HG02798 (cell line): ENCODE results near the gene CYP4F22.
"Not testable (repeated sequence)": the region's sequence is repeated elsewhere in the genome, so short reads cannot be mapped to it uniquely, and the experiment has no call there.

ENCODE experiments used
- ATAC-seq: cut with Tn5 transposase; IDR thresholded peaks from one replicate; pipeline ENCODE4 v1.9.1; 2021; ENCODE audit warnings: mild to moderate bottlenecking; ENCODE audit not compliant: unreplicated experiment, poor library complexity

Gene CYP4F22

DNA sequence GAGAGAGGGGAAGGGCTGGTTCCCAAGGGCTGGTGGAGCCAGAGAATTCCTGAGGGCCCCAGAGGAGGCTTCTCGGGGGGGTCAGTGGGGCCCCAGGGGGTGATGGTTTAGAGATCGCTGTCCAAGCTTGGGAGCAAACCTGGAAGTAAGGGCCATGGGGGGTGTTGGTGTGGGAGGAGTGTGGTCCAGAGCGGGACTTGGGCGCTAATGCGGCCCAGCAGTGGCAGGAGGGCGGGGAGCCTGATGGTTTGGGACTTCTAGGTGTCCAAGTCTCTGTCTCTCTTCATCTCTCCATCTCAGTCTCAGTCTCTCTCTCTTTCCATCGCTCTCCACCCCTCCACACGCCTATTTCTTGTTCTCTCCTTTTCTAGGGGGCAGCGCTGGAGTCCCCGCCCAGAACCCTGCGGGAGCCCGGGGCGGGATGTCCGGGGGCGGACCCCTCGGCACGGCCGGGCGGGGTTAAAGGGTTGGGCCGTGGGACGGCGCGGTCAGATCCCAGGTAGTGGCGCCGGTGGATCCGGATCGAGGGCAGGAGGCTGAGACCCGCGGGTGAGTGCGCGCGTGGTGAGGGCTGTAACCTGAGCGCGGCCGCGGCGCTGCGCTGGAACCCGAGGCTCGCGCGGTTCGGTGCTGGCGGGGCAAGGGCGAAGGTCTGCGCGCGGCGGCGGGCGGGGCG lies at the start of gene CYP4F22:
Gene CYP4F22 (plus strand): TSS at position 491 of the 676 bp plus-strand sequence. CDS start 16,812 bp downstream, outside the sequence.
- ATAC-seq: no peak

DNA sequence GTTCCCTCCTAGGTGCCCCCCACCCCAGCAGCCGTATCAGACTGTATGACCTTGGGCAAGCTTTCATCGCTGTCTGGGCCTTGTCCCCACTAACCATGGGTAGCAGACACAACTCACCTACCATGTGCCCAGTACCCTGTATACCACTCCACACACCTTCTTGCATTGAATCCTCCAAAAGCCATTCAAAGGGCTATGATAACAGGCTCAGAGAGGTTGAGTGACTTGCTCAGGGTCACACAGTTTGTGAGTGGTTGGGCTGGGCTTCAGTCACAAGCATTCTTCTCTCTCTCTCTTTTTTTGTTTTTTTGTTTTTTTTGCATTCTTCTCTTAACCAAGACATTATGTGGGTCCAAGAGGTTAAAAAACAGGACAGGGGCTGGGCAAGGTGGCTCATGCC lies 46.6 kb upstream of the CYP4F22 start:
- ATAC-seq: no peak

DNA sequence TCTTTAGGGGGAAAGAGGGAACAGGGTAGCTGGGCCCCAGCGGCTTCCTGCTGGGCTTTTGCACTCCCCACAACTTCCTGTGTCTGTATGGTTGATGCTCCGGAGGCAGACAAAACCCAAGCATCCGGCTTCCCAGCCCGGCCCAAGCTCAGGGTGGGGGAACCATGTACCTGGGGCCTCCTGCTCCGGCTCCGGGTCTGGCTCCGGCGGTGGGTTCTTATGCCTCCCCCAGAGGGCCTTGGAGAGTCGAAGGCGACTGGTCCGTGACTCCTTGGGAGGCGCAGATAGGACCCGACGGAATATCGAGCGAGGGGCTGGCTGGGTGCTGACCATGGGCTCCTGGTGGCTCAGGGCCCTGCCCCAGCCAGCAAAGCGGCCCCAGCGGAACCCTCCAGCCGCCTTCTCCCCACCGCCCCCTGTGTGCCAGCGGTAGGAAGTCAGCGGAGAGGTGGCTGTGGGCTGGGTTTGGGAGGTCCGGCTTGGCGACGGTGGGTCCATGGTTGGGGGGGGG lies 44.4 kb upstream of the CYP4F22 start:
- peak; percentile 56 for ATAC-seq

DNA sequence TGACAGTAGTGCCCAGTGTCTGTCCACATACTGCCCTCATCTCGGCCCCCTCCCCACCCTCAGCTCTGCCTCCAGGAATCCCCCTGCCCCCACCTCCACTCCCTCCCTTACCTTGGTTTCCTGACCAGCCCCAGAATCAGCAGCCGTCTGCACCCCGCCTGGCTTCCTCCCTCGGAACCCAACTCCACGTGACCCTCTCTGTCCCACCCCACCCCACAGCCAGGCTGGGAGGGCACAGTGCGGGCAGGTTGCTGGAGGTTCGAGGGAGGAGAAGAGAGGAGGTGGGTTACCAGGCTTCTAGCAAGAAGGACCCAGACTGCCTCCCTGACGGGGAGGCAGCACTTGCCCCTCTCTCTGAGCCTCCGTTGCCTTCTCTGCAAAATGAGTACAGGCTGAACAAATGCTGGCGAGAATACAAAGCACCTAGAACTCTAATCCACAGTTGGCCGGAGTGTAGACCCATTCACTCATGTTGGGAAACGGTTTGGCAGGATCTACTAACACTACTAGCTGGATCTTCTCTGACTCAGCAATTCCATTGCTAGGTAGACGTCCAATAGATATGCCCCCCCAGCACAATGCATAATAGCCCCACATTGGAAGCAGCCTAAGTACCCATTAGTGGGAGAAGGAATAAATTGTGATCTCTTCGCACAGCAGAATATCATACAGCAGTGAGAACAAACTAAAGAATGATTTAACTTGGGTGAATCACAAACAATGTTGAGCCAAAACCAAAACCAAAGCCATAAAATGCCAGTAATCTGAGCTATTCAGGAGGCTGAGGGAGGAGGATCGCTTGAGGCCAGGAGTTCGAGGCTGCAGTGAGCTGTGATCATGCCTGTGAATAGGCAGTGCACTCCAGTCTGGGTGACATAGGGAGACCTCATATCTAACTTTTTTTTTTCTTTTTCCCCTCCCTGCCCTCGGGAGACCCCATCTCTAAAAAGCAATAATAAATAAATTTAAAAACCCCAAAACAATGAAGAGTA lies 43.6 kb upstream of the CYP4F22 start, which contains the start of gene RASAL3:
Gene RASAL3 (minus strand): TSS at position 151 of the 992 bp plus-strand sequence. CDS start 186 bp downstream, outside the sequence.
- ATAC-seq: peak; percentile 43

DNA sequence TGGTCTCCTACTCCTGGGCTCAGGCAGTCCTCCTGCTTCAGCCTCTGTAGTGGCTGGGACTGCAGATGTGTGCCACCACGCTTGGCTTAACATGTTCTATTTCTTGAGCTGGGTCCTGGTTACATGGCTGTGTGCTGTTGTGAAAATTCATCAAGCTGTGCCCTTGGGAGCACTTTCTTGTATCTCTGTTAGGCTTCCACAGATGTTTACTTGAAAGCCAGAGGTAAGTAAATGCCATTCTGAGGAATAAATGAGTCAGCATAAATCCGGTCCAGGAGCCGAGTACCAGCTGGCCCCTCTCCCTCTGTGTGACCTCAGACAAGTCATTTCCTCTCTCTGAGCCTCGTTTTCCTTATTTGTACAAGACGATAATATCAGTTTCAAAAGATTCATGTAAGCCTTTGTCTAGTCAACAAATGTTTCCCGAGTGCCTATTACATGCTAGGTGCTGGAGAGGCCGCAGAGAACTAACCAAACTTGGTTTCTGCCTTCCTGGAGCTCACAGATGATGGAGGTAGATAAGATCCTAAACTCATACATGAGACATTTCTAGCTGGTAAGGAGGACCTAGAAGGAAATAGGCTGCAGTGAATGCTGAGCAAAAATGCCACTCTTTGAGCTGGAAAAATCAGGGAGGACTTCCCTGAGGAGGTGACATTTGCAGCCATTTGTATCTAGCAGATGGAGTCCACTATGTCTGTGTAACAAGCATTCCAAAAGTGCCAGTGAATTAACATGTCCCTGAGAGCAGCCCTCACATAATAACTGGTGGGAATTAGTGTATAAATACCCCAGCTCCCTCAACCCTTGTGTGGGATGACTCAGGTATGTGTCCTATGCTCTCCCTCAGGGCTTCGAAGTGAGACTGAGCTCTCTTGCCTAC lies 41.2 kb upstream of the CYP4F22 start:
- ATAC-seq: no peak

DNA sequence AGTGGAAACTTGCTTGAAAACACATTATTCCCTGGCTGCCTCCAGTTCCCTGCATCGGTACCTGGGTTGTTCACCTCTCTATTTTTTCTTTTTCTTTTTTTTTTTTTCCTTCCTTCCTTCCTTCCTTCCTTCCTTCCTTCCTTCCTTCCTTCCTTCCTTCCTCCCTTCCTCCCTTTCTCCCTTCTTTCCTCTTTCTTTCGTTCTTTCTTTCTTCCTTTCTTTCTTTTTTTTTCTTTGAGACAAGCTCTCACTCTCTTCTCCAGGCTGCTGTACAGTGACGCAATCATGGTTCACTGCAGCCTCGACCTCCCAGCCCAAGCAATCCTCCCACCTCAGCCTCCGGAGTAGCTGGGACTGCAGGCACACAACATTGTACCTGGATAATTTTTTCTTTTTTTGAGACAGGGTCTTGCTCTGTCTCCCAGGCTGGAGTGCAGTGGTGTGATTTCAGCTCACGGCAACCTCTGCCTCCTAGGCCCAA lies 40.6 kb upstream of the CYP4F22 start:
- ATAC-seq: no peak

DNA sequence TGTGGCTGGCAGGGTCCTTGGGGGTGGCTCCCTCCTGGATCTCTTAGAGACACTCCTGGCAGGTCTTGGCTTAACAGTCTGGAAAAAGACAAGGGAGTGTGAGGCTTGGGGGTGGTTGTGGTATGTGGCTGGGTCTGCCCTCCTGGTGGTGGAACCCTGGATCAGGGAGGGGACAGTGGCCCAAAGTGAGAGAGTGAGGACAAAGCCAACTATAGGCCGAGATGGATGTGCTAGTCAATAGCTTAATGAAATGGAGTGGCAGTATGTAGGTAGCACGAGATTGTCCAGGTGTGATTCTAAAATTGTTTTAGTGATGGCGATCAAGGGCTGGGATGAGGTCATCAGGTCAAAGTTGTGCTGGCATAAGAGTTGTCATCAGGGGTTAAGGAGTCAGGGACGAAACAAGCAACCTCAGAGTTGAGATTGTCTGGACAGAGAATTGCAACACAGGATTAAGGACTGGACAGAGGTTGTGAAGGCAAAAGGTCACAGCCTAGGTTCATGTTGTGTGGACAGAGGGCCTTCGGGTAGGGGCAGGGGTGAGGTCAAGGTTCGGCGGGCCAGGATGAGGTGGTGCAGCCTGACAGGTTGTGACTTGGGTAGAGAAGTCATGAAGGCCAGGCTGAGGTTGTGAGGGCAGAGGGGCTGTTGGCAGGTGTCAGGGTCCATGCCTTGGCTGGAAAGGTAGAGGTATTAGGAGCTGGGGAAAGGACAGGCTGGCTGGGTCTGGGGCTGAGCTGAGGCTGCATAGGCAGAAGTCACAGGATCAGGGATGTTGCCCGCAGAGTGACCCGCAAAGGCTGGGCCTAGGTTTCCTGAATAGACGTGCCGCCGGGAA lies 39.4 kb upstream of the CYP4F22 start:
- ATAC-seq: no peak

DNA sequence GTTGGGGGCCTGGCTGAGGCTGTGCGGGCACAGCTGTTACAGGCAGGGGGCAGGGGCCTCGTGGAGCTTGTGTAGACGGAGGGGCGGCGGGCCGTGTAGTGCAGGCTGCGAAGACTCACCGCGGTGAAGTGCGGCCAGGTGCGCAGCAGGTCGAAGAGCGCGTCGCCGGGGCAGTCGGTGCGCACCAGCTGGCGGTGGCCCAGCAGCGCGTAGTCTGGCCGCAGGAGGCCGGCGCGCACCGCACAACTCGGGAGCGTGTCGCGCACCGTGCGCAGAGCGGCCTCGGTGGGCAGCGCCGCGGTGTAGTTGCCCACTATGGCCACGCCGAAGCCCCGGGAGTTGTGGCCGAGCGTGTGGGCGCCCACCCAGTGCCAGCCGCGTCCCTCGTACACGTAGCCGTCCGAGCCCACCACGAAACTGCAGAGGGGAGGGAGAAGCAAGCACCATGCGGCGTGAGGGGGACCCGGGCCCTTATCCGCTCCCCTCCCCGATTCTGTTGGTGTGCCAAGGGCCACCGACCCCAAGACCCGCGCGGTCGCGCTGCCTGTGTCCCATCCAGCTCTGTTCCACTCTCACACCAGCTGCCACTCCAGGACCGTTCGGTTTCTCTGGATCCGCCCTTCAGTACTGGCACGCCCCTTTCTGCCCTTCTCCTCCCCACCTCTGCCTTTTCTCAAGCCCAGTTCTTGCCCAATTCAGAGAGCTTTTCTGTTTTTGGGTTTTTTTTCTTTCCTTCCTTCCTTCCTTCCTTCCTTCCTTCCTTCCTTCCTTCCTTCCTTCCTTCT lies 38.6 kb upstream of the CYP4F22 start:
- no peak for ATAC-seq

DNA sequence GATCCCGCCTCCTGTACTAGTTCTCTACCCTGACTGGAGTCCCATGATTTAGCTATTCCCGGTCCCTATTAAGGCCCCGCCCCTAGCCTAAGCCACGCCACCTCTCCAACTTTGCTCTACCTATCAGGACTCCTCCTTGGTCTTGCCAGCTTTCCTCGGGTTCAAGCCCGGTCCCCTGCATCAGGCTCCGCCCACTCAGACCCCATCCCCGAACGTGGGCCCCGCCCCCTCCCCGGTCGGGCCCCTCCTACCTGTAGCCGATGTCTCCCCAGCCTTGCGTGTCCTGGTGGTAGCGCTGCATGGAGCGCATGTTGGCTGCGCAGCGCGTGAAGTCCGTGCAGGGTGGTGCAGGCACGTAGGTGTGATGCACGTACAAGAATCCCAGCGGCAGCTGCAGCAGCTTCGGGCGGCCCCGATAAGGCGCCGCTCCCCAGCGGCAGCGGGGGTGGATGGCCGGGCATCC lies 36.7 kb upstream of the CYP4F22 start:
- no peak for ATAC-seq

DNA sequence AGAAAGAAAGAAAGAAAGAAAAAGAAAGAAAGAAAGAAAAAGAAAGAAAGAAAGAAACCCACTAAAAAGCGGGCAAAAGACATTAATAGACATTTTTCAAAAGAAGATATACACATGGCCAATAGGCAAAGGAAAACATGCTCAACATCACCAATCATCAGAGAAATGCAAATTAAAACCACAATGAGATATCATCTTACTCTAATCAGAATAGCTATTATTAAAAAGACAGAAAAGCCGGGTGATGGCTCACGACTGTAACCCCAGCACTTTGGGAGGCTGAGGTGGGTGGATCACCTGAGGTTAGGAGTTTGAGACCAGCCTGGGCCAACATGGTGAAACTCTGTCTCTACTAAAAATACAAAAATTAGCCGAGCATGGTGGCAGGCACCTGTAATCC lies 34.5 kb upstream of the CYP4F22 start:
- ATAC-seq: not testable (repeated sequence)

DNA sequence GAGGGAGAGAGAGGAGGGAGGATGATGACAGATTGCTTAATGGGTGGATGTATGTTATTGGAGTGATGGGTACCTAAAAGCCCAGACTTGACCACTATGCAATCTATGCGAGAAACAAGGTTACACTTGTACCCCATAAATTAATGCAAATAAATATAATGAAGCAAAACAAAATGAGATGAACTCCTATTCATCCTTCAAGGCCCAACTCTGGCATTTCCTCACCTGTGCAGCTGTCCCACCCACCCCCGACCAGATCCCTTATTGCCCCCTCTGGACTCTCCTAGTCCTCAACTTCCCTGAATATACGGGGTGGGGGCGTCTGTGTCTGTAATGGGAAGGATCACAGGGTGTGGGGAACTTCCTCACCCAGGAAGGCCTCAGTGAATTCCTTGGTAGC lies 33.2 kb upstream of the CYP4F22 start:
- ATAC-seq: no peak

DNA sequence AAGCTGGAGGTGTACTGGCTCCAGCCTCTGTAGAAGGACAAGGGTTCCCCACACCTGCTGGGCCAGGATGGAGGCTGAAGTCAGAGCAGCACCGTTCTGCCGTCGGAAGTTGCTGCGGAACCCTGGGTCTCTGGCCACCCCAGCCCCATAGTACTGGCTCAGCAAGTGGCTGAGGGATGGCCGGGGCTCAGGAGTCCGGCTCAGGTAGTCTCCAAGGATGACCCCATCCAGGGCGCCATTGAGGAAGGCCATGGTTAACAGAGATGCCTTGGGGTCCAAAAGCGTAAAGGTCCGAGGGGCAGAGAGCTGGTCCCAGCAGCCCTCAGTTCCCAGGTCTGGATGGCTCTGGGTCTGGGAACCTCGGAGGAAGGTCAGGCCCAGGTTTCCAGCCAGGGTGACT lies 32.7 kb upstream of the CYP4F22 start:
- no peak for ATAC-seq

DNA sequence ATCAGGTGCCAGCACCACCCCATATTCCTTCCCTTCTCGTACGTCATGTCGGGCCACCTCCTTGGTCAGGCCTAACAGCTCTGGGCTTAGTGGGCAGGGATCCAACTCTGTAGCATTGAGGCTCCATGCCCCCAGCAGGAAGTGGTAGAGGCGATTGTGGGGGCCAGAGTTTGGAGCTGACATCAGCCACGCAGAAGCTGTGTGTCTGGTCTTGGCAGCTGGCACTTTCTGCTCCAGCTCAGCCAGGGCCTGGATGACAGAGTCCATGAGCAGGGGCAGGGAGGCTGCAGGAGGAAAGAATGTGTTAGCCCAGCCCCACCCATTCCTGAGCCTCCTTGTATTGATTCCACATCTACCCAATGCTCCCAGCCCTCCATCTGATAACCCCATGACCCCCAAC lies 32.0 kb upstream of the CYP4F22 start:
- ATAC-seq: no peak

DNA sequence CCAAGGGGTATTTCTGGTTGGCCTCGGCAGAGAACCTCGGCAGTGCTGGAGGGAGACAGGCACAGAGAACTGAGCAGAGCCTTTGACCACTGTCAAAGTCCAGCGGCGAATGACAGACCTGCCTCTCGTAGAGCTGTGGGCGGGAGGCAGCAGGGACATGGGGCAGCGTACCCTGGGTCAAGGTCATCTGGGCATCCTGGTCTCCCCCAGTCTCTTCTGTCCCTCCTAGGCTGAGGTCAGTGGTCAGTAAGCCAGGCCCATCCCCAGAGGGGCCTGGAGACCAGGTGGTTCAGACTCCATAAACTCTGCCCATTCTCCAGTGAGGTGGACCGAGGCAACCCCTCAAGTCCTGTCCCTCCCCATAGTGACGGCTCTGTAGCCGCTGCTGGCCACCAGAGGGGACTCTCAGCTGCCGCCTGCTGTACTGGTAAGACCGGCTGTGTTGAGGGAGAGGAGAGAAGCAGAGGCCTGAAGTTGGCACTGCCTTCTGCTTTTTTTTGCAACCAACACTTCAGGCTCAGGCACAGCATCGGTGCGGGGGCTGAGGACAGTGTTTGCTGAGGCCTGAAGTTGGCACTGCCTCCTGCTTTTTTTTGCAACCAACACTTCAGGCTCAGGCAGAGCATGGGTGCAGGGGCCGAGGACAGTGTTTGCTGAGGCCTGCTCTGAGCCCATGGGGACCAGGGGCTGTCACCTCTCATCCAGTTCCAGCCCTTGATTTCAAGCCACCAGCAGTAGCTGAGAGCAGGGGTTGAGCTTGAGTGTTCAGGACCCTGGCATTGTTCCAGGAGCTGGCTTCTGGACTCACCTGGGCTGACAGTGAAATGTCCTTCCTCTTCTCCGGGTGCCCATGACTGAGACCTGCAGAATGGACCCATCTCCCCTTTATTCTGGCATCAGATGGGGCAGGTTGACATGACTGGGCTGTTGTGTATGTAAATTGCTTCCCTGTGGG lies 28.7 kb upstream of the CYP4F22 start, which contains the start of gene PGLYRP2:
Gene PGLYRP2 (minus strand): TSS at position 111 of the 955 bp plus-strand sequence. CDS start 130 bp downstream, outside the sequence.
- ATAC-seq: no peak

DNA sequence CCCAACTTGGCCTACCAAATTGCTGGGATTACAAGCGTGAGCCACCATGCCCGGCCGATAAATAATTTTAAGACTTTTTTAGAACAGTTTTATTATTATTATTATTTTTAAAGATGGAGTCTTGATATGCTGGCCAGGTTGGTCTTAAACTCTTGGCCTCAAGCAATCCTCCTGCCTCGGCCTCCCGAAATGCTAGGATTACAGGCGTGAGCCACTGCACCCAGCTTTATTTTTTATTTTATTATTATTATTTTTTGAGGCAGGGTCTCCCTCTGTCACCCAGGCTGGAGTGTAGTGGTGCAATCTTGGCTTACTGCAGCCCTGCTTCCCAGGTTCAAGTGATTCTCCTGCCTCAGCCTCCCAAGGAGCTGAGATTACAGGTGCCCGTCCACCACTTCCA lies 27.3 kb upstream of the CYP4F22 start:
- not testable (repeated sequence) for ATAC-seq

DNA sequence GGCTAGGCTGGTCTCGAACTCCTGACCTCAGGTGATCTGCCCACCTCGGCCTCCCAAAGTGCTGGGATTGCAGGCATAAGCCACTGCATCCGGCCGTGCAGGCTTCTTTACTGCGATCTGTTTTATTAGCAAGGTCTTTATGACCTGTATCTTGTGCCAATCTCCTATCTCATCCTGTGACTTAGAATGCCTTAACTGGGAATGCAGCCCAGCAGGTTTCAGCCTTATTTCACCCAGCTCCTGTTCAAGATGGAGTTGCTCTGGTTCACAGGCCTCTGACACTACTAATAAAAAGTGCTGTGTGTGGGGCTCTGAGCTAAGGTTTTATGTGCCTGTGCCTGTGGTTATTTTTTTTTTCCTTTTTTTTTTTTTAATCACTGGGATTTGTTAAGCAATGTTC lies 22.6 kb upstream of the CYP4F22 start:
- not testable (repeated sequence) for ATAC-seq

DNA sequence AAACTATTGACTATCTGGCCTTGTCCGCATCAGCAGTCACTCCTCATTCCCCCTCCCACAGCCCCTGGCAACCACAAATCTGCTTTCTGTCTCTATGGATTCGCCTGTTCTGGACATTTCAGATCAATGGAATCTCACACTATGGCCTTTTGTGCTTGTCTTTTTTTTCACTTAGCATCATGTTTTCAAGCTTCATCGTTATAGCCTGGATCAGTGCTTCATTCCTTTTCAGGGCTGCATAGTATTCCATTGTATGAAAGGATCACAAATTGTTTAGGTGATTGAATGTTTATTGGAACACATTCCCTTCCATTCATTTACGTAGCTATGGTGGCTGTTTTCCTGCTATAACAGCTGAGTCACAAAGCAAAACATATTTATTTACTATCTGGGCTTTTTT lies 21.3 kb upstream of the CYP4F22 start:
- ATAC-seq: no peak
